Right forelimb (tissue), 1 donor: Measurements from ENCODE around the gene ARIH2.

Source experiments
- DNase-seq: peaks from one replicate; pipeline ENCODE4 v3.0.0-alpha.2; 2018

Gene ARIH2

GRCh38 chr3:49021813-49022687, 103.4 kb downstream of the ARIH2 start, which contains the start of gene NDUFAF3:
NDUFAF3 (plus strand) TSS chr3:49022121; CDS start chr3:49022145, 24 bp downstream.
- peak; percentile 97 for DNase-seq

DNA sequence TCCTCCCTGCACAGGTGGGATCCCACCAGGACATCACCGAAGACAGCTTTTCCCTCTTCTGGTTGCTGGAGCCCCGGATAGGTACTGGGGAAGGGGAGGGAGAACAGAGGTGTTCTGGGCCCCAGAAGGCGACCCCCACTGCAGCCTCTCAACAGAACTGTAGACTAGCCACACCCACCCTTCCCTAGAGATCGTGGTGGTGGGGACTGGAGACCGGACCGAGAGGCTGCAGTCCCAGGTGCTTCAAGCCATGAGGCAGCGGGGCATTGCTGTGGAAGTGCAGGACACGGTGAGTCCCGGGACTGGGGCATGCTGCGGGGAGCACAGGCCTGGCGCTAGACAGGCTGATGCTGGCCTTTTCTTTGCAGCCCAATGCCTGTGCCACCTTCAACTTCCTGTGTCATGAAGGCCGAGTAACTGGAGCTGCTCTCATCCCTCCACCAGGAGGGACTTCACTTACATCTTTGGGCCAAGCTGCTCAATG, 104.1 kb downstream of the ARIH2 start:
- peak; percentile 52 for DNase-seq

- DNase-seq = no peak
These were observed 105.1 kb downstream of the ARIH2 start for GRCh38 chr3:49023775-49024174.

DNA sequence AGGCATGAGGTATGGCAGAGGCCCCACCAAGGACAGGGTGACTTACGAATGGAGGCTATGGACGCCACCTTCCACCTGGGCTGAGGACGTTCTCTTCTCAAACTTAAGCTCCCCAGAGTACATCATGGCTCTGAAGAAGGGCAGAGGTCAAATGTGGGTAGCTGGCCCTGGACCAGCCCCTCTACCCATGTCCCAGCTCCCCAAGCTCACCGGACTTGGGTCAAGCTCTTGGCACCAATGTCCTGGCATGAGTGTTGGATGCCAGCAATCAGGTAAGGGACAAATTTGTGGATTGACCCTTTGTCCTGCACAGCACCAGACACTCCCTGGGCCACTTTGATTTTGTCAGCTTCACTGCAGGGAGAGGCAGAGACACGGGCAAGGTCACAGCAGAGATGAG, 105.8 kb downstream of the ARIH2 start:
- DNase-seq = peak; percentile 35

DNA sequence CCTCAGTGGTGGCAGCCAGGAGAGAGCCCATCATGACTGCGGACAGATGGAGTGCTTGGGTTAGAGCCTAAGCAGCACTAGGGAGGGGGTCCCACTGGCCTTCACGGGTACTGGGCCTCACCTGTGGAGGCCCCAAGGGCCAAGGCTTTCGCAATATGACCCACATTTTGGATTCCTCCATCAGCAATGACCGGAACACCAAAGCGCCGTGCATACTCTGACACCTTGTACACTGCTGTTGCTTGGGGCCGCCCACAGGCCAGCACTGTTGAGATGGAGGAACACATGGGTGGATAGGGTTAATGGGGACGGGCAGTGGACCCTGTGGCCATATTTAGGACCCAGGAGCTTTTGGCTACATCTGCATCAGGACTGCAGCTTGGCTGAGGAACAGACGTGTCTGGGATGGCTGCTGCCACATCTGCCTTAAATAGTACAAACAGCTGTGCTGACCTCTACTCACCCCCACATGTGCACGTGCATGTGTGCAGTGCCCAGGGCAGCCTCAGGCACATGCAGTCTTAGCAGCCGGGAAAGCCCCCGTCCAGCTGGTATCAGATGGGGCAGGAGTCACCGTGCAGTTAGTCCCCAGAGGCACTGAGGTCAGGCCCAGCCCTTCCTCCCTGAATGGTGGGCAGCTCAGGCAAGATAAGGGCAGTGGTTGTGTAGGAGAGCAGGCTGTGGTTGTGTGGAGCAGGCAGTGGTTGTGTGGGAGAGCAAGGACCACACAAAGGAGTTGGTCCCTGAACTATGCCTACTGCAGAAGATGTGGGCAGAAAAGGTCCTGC, 106.6 kb downstream of the ARIH2 start:
- DNase-seq = peak; percentile 31

- DNase-seq = peak; percentile 31
These were observed 107.3 kb downstream of the ARIH2 start for GRCh38 chr3:49025793-49026520.

- DNase-seq = peak; percentile 36
These were observed 107.9 kb downstream of the ARIH2 start for GRCh38 chr3:49026536-49026935.

- DNase-seq = no peak
These were observed 109.0 kb downstream of the ARIH2 start for GRCh38 chr3:49027634-49028033.

DNA sequence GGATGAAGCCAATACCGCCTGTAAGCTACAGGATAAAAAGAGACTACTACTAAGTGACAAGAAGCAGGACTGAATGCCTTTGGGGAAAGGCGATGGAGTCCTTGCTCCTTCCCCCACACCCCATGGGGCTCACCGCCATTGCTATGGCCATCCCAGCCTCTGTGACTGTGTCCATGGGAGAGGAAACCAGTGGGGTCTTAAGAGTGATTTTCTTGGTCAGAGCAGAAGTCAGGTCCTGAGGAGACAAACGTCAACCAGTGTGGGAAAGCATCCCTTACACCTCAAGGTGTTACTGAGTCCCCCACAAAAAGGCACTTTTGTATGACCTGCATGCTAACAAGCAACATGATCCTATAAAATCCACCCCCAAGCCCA, 109.6 kb downstream of the ARIH2 start:
- DNase-seq = no peak

DNA sequence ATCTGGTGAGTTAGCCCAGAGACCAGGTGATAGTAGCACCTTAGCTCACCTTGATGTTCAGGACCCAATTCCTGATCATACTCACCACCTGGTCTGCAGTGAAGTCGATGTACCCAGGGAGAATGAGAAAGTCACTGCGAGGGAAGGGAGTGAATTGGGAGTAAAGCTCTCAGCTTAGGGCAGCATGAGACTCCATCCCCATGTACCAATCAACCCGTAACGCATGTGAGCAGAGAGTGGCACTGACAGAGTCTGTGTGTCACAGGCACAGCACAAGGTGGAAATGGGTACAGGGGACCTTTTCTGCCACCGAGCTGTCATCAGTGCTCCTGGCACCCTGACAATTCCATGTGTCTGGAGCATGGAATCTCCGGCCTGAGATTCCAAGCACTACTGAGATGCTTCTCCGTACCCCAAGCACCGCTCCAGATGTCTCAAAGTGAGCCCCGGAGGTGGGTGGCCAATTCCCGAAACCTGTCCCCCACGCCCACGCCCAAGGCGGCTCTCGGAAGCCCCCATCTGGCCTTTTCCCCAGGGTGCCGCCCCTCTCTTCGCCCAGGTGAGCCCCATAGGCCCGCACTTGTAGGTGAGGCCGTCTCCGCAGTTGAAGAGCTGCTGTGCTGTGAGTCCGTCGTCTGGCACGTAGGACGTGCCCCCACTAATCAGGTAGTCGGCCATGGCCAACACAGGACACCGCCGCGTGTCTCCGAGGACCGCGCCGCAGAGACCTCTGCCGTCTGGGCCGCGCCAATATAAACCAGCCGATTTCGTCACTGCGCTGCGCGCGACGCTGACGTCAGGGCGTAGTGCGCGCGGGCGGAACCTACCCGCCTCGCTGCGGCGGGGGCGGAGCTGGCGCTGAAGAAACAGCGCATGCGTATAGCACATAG, 110.3 kb downstream of the ARIH2 start, which contains the start of gene IMPDH2:
IMPDH2 (minus strand) TSS at position 726 of the 890 bp plus-strand sequence; CDS start at position 678, 48 bp downstream.
- peak; percentile 94 for DNase-seq

DNA sequence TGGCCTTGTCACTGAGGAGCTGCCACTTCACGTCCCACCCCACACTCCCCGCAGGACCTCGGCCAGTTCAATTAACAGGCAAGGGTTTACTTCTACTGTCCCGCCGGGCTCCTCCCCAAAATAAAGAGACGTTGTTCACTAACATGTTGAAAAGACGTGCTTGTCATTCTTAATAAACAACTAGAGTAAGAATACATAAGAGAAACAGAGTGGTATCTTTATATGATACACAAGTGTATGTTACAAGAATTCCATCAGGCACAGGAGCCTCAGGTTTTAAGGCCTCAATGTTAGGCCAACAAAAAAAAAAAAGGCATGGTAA, 110.9 kb downstream of the ARIH2 start:
- no peak for DNase-seq

GRCh38 chr3:49030321-49030720, 111.7 kb downstream of the ARIH2 start:
- DNase-seq = no peak

GRCh38 chr3:49032646-49033304, 114.1 kb downstream of the ARIH2 start:
- DNase-seq = no peak

DNA sequence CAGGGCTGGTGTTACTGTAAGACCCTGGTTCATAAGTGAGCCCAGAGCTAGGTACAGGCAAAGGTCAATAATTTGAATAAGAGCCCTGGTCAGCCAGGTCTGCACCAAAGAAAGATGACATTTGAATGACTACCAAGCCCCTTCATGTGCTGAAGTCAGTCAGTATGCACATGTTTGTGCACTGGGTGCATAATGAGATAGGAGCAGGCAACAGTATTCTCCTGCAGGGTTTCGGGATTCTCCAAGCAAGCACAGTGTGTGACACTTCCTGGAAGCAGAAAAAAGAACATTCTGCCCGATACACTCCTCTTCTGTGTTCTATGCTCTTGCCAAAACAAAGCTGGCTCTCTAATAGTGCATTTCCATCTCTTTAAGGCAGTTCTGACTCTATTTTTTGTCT, 116.0 kb downstream of the ARIH2 start:
- no peak for DNase-seq

GRCh38 chr3:49035281-49035680, 116.6 kb downstream of the ARIH2 start:
- DNase-seq = no peak
